ENCODE data around the gene SHMT2.

DNA sequence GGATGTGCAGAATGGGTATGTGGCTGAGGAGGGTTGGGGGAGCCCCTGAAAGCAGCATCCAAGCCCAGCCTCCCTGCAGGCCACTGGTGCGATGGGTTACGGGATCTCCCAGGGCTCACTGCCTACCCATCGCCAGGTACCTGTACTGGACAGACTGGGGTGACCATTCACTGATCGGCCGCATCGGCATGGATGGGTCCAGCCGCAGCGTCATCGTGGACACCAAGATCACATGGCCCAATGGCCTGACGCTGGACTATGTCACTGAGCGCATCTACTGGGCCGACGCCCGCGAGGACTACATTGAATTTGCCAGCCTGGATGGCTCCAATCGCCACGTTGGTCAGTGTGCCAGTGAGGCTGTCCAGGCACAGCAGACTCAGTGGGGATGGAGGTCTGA lies 31.2 kb upstream of the SHMT2 start:
- TF ChIP-seq ZFP30 (CRISPR knock-in tag; IDR thresholded peaks at IDR 0.05) (no peak), ZFP3 (CRISPR knock-in tag; IDR thresholded peaks at IDR 0.05) (no peak), ARNTL (CRISPR knock-in tag; IDR thresholded peaks at IDR 0.05; ENCODE audit: borderline replicate concordance, low read depth) (no peak), BACH2 (CRISPR knock-in tag; IDR thresholded peaks at IDR 0.05; ENCODE audit: borderline replicate concordance) (no peak)
- TF ChIP-seq, protein P1, sequence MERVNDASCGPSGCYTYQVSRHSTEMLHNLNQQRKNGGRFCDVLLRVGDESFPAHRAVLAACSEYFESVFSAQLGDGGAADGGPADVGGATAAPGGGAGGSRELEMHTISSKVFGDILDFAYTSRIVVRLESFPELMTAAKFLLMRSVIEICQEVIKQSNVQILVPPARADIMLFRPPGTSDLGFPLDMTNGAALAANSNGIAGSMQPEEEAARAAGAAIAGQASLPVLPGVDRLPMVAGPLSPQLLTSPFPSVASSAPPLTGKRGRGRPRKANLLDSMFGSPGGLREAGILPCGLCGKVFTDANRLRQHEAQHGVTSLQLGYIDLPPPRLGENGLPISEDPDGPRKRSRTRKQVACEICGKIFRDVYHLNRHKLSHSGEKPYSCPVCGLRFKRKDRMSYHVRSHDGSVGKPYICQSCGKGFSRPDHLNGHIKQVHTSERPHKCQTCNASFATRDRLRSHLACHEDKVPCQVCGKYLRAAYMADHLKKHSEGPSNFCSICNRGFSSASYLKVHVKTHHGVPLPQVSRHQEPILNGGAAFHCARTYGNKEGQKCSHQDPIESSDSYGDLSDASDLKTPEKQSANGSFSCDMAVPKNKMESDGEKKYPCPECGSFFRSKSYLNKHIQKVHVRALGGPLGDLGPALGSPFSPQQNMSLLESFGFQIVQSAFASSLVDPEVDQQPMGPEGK (CRISPR knock-in tag; IDR thresholded peaks at IDR 0.05; ENCODE audit: borderline replicate concordance) = no peak
